OCI-LY3 (cell line): ENCODE data around the gene IMMP2L.

Experiments
- H2AFZ ChIP-seq: fragments of 200-600, 300-600 bp; shearing (Covaris generic); 2 replicates; pipeline ENCODE4 v1.6.0; 2014; ENCODE audit warnings: antibody characterized with exemption, low read depth, low read length
- H3K27ac ChIP-seq: fragments of 200-600, 300-600 bp; sonication (generic); 2 replicates; pipeline ENCODE4 v1.5.1; 2014; ENCODE audit warnings: mild to moderate bottlenecking, low read length, moderate library complexity, mixed read lengths
- H3K27me3 ChIP-seq: fragments of 200-600, 300-600 bp; sonication (generic); 2 replicates; pipeline ENCODE4 v1.6.1; 2014; ENCODE audit warnings: low read depth, low read length, mixed read lengths
- H3K36me3 ChIP-seq: fragments of 200-600, 300-600 bp; sonication (generic); replicated peaks from 2 replicates; pipeline ENCODE3; 2014; ENCODE audit warnings: low read depth, low read length, mixed read lengths
- H3K4me1 ChIP-seq: fragments of 300-600, 200-600 bp; sonication (generic); 2 replicates; pipeline ENCODE4 v1.6.1; 2014; ENCODE audit warnings: low read length, mixed read lengths
- H3K4me2 ChIP-seq: fragments of 200-600, 300-600 bp; sonication (generic); 2 replicates; pipeline ENCODE4 v1.6.1; 2014; ENCODE audit warnings: low read length, mixed read lengths
- H3K4me3 ChIP-seq: fragments of 300-600, 200-600 bp; sonication (generic); 2 replicates; pipeline ENCODE4 v1.5.1; 2014; ENCODE audit warnings: antibody characterized with exemption, mild to moderate bottlenecking, low read length, moderate library complexity
- H3K79me2 ChIP-seq: fragments of 300-600, 200-600 bp; shearing (Covaris generic); 2 replicates; pipeline ENCODE4 v1.6.1; 2014; ENCODE audit warnings: mild to moderate bottlenecking, low read length, mixed read lengths
- H3K9ac ChIP-seq: fragments of 300-600, 200-600 bp; shearing (Covaris generic); 2 replicates; pipeline ENCODE4 v1.6.0; 2014; ENCODE audit warnings: mild to moderate bottlenecking, low read length, moderate library complexity
- H3K9me3 ChIP-seq: fragments of 200-600, 300-600 bp; shearing (Covaris generic); 2 replicates; pipeline ENCODE4 v1.6.1; 2014; ENCODE audit warnings: low read length, mixed read lengths; ENCODE audit not compliant: insufficient read depth
- H4K20me1 ChIP-seq: fragments of 200-600, 300-600 bp; sonication (generic); 2 replicates; pipeline ENCODE4 v1.6.1; 2016; ENCODE audit warnings: low read length, mixed read lengths; ENCODE audit not compliant: insufficient read depth
- EZH2phosphoT487 ChIP-seq: fragments of 200-600 bp; shearing (Covaris generic); IDR thresholded peaks from 2 replicates; pipeline ENCODE4 v1.6.1; 2018; ENCODE audit warnings: antibody characterized with exemption, mixed run types, low read depth
- TF ChIP-seq, protein P1 (sequence below): fragments of 200-600, 300-600 bp; sonication (generic); IDR thresholded peaks from 2 replicates; pipeline ENCODE4 v1.5.1; 2014; ENCODE audit warnings: antibody characterized with exemption, low read length, low read depth

The IMMP2L gene

DNA sequence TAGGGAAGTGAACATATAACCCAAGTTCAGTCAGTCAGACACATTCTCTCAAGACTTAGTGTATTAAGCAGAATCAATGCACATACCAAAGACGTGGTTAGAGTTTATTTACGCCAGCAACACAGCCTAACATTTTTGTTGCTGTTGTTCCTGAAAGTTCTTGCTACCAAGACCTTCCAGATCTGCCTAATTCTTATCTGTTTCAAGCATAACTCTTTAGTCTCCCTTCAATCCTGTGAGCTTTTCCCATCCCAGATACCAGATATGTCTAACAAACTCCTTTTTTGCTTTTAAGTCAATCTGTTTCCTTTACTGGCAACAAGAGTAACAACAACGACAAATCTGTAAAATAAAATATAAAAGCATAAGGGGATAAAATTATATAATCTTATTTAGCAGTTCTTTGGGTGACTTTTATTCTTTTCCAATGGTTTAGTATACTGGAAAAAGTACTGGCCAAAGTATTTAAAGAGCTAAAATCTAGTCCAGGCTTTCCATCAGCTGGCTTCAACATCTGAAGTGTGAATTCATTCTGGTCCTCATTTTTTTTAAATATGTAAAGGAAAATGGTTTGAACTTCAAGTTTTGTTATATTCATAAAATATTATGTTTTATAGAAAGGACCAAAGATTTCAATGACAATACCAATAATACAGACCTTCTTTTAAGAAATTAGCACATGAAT, 193.8 kb downstream of the IMMP2L start:
- H3K79me2 ChIP-seq: no peaks in the 10 kb centered on the region
- H3K4me2 ChIP-seq: no peak overlapping the region
- H2AFZ ChIP-seq: no peak overlapping the region
- no peaks in the 10 kb centered on the region for H3K9me3 ChIP-seq
- H3K27me3 ChIP-seq: no peaks in the 10 kb centered on the region
- H3K4me1 ChIP-seq: no peaks in the 10 kb centered on the region
- no peaks in the 10 kb centered on the region for H3K36me3 ChIP-seq
- H4K20me1 ChIP-seq: no peaks in the 10 kb centered on the region
- H3K27ac ChIP-seq: no peak overlapping the region
- H3K4me3 ChIP-seq: no peak overlapping the region
- H3K9ac ChIP-seq: no peak overlapping the region
- TF ChIP-seq, protein P1, sequence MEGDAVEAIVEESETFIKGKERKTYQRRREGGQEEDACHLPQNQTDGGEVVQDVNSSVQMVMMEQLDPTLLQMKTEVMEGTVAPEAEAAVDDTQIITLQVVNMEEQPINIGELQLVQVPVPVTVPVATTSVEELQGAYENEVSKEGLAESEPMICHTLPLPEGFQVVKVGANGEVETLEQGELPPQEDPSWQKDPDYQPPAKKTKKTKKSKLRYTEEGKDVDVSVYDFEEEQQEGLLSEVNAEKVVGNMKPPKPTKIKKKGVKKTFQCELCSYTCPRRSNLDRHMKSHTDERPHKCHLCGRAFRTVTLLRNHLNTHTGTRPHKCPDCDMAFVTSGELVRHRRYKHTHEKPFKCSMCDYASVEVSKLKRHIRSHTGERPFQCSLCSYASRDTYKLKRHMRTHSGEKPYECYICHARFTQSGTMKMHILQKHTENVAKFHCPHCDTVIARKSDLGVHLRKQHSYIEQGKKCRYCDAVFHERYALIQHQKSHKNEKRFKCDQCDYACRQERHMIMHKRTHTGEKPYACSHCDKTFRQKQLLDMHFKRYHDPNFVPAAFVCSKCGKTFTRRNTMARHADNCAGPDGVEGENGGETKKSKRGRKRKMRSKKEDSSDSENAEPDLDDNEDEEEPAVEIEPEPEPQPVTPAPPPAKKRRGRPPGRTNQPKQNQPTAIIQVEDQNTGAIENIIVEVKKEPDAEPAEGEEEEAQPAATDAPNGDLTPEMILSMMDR: no peak

DNA sequence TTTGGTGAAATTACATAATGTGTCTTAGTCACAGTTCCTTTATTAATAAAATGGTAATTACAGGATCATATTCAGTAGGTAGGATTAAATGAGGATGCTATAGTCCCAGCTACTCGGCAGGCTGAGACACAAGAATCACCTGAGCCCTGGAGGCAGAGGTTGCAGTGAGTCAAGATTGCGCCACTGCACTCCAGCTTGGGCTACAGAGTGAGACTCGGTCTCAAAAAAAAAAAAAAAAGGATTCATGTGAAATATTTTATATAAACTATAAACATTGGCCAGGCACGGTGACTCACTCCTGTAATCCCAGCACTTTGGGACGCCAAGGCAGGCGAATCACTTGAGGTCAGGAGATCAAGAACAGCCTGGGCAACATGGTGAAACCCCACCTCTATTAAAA, 197.9 kb downstream of the IMMP2L start:
- no peak overlapping the region for H3K4me2 ChIP-seq
- H3K4me3 ChIP-seq: no peak overlapping the region
- TF ChIP-seq EZH2phosphoT487: no peak
- TF ChIP-seq, protein P1: no peak
- no peaks in the 10 kb centered on the region for H3K27me3 ChIP-seq
- H3K79me2 ChIP-seq: no peaks in the 10 kb centered on the region
- no peaks in the 10 kb centered on the region for H3K36me3 ChIP-seq
- no peaks in the 10 kb centered on the region for H4K20me1 ChIP-seq
- no peaks in the 10 kb centered on the region for H3K9me3 ChIP-seq
- no peak overlapping the region for H3K27ac ChIP-seq
- H3K9ac ChIP-seq: no peak overlapping the region
- no peaks in the 10 kb centered on the region for H3K4me1 ChIP-seq
- no peak overlapping the region for H2AFZ ChIP-seq

DNA sequence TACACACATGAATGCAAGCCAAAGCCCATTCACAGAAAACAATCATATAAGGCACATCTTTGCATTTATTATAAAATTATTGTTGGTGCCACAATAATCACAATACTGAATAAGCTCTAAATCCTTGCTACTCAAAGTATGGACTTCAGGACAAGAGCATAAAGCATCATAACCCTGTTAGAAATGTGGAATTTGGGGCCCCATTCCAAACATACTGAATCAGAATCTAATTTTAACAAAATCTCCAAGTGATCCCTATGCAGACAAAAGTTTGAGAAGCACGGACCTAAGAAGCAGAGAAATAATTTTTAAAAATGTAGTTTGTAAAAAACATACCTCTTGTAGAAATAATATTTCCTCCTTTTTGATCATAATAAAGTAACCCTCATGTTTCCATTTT, 199.2 kb downstream of the IMMP2L start:
- Histone ChIP-seq H3K4me2 (no peak overlapping the region), H3K27ac (no peak overlapping the region), H2AFZ (no peak overlapping the region), H3K9me3 (no peaks in the 10 kb centered on the region), H3K4me1 (no peaks in the 10 kb centered on the region), H3K4me3 (no peak overlapping the region), H4K20me1 (no peaks in the 10 kb centered on the region), H3K27me3 (no peaks in the 10 kb centered on the region), H3K79me2 (no peaks in the 10 kb centered on the region), H3K9ac (no peak overlapping the region), H3K36me3 (no peaks in the 10 kb centered on the region)
- TF ChIP-seq, protein P1: no peak
- no peak for TF ChIP-seq EZH2phosphoT487

DNA sequence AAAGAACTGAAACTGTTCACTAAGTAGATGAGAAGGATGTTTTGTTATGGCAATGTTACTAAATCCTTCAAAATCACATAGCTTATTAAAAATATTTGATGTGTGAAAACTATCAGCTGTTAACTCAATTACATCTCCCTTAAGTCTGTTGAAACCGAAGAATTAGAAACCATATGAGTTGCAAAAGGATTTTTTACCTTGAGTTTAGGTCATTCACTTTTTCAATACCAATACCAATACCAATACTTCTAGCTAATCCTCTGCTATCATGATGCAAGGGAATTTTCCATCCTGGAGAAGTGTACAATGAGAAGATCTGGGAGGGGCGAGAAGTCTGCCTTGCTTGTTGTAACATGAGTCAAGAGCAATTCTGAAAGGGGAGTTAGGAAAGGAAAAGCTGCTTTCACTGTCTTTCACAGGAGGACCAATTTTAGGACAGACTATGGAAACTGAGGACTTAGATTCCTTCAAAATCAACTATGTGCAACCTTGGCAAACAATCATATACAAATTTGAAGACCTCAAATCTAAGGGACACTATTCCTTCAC, 199.7 kb downstream of the IMMP2L start:
- no peaks in the 10 kb centered on the region for H3K79me2 ChIP-seq
- no peak overlapping the region for H3K27ac ChIP-seq
- H3K4me1 ChIP-seq: no peaks in the 10 kb centered on the region
- no peaks in the 10 kb centered on the region for H3K36me3 ChIP-seq
- TF ChIP-seq EZH2phosphoT487: no peak
- TF ChIP-seq, protein P1: no peak
- H3K9ac ChIP-seq: no peak overlapping the region
- no peaks in the 10 kb centered on the region for H3K9me3 ChIP-seq
- H3K4me3 ChIP-seq: no peak overlapping the region
- no peak overlapping the region for H2AFZ ChIP-seq
- no peaks in the 10 kb centered on the region for H4K20me1 ChIP-seq
- H3K27me3 ChIP-seq: no peaks in the 10 kb centered on the region
- no peak overlapping the region for H3K4me2 ChIP-seq
